GM18519 (cell line): Measurements from ENCODE around the gene P3R3URF.

ENCODE experiments used
- ATAC-seq: cut with Tn5 transposase; IDR thresholded peaks from one replicate; pipeline ENCODE4 v1.9.1; 2021; ENCODE audit warnings: mild to moderate bottlenecking, moderate library complexity; ENCODE audit not compliant: unreplicated experiment, low FRiP score

Gene P3R3URF

GRCh38 chr1:46134660-46135331, 41.5 kb downstream of the P3R3URF start:
- no peak for ATAC-seq

DNA sequence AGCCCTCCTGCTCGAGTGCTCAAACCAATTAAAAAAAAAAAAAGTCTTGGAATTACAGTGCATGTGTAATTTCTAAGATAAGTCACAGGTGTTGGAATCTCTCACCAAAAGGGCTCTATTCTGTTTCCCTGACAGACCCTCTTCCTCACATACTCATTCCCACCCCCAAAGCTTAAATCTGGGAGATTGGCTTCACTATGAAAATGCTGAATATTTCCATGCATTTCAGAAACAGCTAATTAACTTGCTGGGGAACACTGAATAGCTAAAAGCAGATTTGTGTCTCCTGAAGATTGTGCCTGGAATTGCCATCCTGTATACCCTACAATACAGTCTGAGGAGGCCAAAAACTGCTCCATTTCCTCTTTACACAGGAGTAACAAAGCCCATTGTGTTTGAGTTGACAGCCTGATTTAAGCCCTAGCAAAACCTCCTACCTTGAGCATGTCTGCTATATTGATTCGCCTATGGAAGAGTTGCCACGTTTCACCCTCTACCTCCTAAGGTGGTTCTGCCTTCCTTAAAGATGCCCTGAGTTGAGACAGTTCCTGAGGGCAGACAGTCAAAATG, 42.4 kb downstream of the P3R3URF start:
- no peak for ATAC-seq

DNA sequence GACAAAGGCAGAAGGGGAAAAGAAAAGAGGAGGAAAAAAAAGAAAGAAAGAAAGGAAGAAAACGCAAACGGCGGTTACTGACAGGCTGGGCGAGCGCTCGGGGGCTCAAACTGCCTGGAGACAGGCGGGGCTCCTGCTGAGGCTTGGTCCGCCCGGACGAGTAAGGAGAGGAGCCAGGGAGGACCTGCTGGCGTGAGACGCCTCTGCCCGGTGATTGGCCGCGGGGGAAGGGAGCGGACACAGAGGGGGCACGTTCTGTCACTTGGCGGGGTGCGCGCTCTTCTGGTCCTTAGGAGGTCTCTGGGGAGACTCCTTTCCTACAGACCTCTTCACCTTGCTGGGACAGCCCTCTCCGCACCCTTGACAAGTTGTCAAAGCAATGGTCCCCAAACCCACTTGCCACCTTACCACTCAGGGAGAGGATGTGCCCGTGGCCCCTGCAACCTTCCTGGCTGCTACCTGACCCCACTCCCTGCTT, 43.1 kb downstream of the P3R3URF start:
- ATAC-seq, result peak; percentile 28

- ATAC-seq, result peak; percentile 80
These were observed 43.6 kb downstream of the P3R3URF start, which contains the start of gene PIK3R3 for GRCh38 chr1:46132529-46133180. PIK3R3 (minus strand) TSS chr1:46132629; CDS start chr1:46131952, 677 bp downstream.

DNA sequence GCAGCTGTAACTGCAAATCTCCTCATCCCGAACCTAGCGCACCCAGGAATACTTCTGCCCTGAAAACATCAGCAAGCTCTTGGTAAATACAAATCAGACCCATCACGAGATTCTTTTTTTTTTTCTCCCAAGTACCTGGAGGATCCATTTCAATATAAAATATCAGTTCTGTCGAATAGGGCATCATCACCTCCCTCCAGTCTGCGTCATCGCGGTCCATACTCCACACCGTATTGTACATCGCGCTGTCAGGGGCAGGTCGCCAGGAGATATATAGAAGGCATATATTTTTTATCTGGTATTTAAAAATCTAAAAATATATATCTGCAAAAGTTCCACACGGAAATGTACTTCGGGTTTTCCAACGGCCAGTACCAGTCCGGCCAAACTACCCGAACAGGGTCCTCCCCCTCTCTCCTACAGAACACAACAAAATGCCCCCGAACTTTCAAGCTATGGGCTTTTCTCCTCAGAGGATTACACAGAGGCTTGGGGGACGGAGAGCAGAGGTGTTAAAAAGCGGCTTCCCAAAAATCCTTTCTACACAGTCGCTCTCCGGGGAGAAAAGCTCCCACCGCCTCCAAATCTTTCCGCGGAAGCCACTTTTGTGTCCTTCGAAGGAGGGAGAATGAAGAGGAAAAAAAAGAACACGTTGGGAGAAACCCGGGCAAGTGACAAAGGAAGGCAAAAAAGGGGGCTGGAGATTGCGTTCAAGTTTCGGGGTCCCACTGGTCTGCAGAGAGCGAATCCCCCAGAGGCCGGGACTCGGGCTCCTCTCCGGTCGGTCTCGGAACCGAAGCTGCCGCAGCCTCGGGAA, 44.4 kb downstream of the P3R3URF start:
- ATAC-seq, result no peak

- ATAC-seq, result no peak
These were observed 45.2 kb downstream of the P3R3URF start for GRCh38 chr1:46131093-46131492.

DNA sequence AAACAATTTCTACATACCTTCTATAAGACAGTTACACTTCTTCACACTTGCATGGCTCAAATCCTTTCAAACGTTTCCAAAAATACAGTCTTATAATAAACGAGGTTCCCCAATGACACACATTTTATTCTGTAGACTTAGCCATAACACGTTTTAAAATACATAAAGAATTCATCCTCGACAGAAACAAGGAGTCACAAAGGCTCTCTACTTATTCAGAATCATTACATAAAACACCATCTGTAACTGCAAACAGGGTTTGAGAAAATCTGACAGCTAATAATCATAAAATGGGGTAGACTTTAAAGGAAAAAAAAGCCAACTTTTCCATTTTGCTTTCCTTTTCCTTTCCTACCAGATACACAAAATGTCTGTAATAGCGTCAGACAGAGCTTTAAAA, 45.7 kb downstream of the P3R3URF start:
- no peak for ATAC-seq

DNA sequence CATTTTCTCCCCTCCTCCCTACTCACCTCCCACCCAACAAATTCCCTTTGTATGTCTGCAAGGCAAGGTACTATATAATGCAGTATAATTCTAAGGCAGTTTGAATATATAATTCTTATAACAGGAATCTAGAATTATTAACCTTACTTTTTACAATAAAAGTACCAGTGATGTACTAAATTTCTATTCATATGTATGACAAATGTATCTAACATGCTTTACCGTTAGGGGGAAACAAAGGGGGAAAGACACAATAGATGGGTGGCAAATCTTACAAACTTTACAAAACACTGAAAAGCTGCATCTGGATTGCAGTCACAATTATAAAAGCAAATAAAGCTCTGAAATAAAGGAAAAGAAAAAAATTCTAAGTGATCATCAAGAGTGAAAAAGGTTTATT, 46.2 kb downstream of the P3R3URF start:
- no peak for ATAC-seq

DNA sequence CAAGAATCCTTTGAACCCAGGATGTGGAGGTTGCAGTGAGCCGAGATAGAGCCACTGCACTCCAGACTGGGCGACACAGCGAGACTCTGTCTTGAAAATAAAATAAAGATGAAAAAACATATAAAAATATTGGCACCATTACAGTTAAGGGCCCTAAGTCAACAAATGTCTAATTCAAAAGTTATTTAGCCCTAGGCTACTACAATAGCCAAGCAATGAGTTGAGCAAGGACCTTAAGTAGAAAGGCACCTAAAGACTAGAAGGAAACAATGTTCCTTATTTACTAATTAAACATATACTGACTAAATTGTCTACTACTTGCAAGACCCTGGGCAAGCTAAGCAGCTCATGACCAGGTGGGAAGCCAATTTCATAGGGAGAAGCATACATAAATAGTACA, 47.9 kb downstream of the P3R3URF start:
- ATAC-seq, result no peak
